Panc1 (cell line): ENCODE data around the gene ACIN1. TPM values are rescaled to one million over a fixed set of nuclear protein-coding genes. Genes with fewer than 3 reads are reported as not detected.

ENCODE experiments used
- ATAC-seq: fragments of 200-7000 bp; cut with Tn5 transposase; 2 replicates; pipeline ENCODE4 v1.9.1; 2020; ENCODE audit warnings: mild to moderate bottlenecking, moderate library complexity
- BruUV-seq: library from RNA; stranded (reverse); fragments of 400-500 nt; replicated peaks from 2 replicates; lab custom pipeline; 2021; lab: Mats Ljungman, UMichigan
- CTCF ChIA-PET: fragments of 300-600 bp; sonication (Branson Sonifier 250); formaldehyde crosslinking; loops from one replicate; lab custom pipeline; 2022; ENCODE audit warnings: antibody characterized with exemption; lab: Charles Lee
- POLR2A ChIA-PET: fragments of 300-600 bp; sonication (Branson Sonifier 250); formaldehyde crosslinking; loops from one replicate; lab custom pipeline; 2022; ENCODE audit warnings: antibody characterized with exemption; lab: Charles Lee
- DNase-seq: peaks from one replicate; pipeline ENCODE4 v3.0.0-alpha.2; 2010; ENCODE audit warnings: low read depth, low spot score
- H3K27ac ChIP-seq: 2 replicates; pipeline ENCODE4 v1.5.1; 2011; ENCODE audit warnings: mild to moderate bottlenecking, low read length, inconsistent platforms
- H3K27me3 ChIP-seq: fragments of 200-500 bp; sonication (Bioruptor generic); 2 replicates; pipeline ENCODE4 v1.6.0; 2014; ENCODE audit warnings: low read length, inconsistent platforms; ENCODE audit not compliant: control insufficient read depth, insufficient read depth
- H3K36me3 ChIP-seq: fragments of 200-500 bp; sonication (Bioruptor generic); 2 replicates; pipeline ENCODE4 v1.5.1; 2014; ENCODE audit warnings: inconsistent platforms, mild to moderate bottlenecking, low read length, moderate library complexity; ENCODE audit not compliant: control insufficient read depth, insufficient read depth
- H3K4me1 ChIP-seq: 2 replicates; pipeline ENCODE4 v1.5.1; 2011; ENCODE audit warnings: inconsistent platforms, mild to moderate bottlenecking, low read length, moderate library complexity; ENCODE audit not compliant: control insufficient read depth, insufficient read depth
- H3K4me3 ChIP-seq, 2 experiments: 2 replicates each; pipeline ENCODE4 v1.5.1; 2011 to 2012; ENCODE audit warnings: low read depth in 2 of 2, low read length in 2 of 2, mild to moderate bottlenecking in 2 of 2, inconsistent platforms in 1 of 2, moderate library complexity in 1 of 2
- H3K9me3 ChIP-seq: fragments of 200-500 bp; sonication (Bioruptor generic); 2 replicates; pipeline ENCODE4 v1.5.1; 2014; ENCODE audit warnings: low read depth, mild to moderate bottlenecking, inconsistent platforms, low read length, moderate library complexity; ENCODE audit not compliant: control insufficient read depth, insufficient read depth
- CTCF ChIP-seq: fragments of 450-650 bp; IDR thresholded peaks from 2 replicates; pipeline ENCODE4 v1.5.1; 2017; ENCODE audit warnings: mild to moderate bottlenecking
- POLR2AphosphoS5 ChIP-seq: IDR thresholded peaks from 2 replicates; pipeline ENCODE4 v1.6.1; 2012; ENCODE audit warnings: mild to moderate bottlenecking, low read depth, low read length, moderate library complexity
- REST ChIP-seq, 2 experiments: IDR thresholded peaks; 2 replicates each; pipeline ENCODE4 v1.6.1; 2011 to 2012; ENCODE audit warnings: low read depth in 2 of 2, control low read depth in 1 of 2, low read length in 1 of 2, mild to moderate bottlenecking in 1 of 2, moderate library complexity in 1 of 2; ENCODE audit not compliant: insufficient read depth in 1 of 2
- SIN3A ChIP-seq: IDR thresholded peaks from 2 replicates; pipeline ENCODE4 v1.6.1; 2012; ENCODE audit warnings: low read depth, mild to moderate bottlenecking, low read length, moderate library complexity, borderline replicate concordance; ENCODE audit not compliant: insufficient read depth
- TCF7L2 ChIP-seq: IDR thresholded peaks from 2 replicates; pipeline ENCODE4 v1.6.1; 2011; ENCODE audit warnings: mild to moderate bottlenecking, low read depth, low read length, inconsistent platforms
- in situ Hi-C: cut with HindIII; loops from 2 replicates; pipeline ENCODE4 v1.10.0; 2016; ENCODE audit warnings: low sequenced_read_pairs, low pct_unique_long_range_greater_than_20kb
- intact Hi-C: fragments of 100-400 bp; cut with micrococcal nuclease; formaldehyde crosslinking; loops from one replicate; pipeline ENCODE4 v1.10.0; 2022; ENCODE audit not compliant: unreplicated experiment
- total RNA-seq: library from RNA; stranded (reverse); gene quantifications from one replicate; pipeline ENCODE4 v1.2.1, GENCODE V29; 2021; ENCODE audit not compliant: unreplicated experiment

Gene ACIN1
- total RNA-seq, 1 experiment from 2014 or later: 162 TPM

- intact Hi-C loops (no loop called here), in situ Hi-C loops (no loop called here)
- ChIA-PET POLR2A (no interaction called here), CTCF (interaction anchor here (1.0 to 2.2 kb wide), 3 partner anchors 9 to 65 kb away, joined by 3 to 21 read pairs (median 15); partner anchors contain the start of gene PSMB11)
- Histone ChIP-seq H3K4me1 (no peaks in the 10 kb centered on the region; the same call in 1 of the 2 replicates), H3K4me3 (no peak overlapping the region), H3K36me3 (no peaks in the 10 kb centered on the region), H3K27ac (no peak overlapping the region), H3K9me3 (no peaks in the 10 kb centered on the region), H3K27me3 (no peaks in the 10 kb centered on the region)
- ATAC-seq (no peak), DNase-seq (no peak)
- TF ChIP-seq SIN3A (no peak), POLR2AphosphoS5 (no peak), CTCF (no peak), TCF7L2 (no peak), REST (IDR thresholded peaks at IDR 0.05; ENCODE audit: insufficient read depth in 1 of 2, low read depth in 2 of 2, low read length in 1 of 2) (no peak)
- BruUV-seq: no TSS peak
Observed at GRCh38 chr14:23051141-23052057, 43.5 kb downstream of the ACIN1 start.

GRCh38 chr14:23049011-23049410 is 45.9 kb downstream of the ACIN1 start:
- Histone ChIP-seq H3K36me3 (no peaks in the 10 kb centered on the region), H3K27ac (no peak overlapping the region), H3K9me3 (no peaks in the 10 kb centered on the region), H3K27me3 (no peaks in the 10 kb centered on the region), H3K4me3 (no peak overlapping the region), H3K4me1 (no peaks in the 10 kb centered on the region)
- TF ChIP-seq CTCF (no peak), POLR2AphosphoS5 (no peak), TCF7L2 (no peak), SIN3A (no peak), REST (IDR thresholded peaks at IDR 0.05; ENCODE audit: insufficient read depth in 1 of 2, low read depth in 2 of 2, low read length in 1 of 2) (no peak)
- intact Hi-C loops: no loop called here
- ATAC-seq: no peak
- ChIA-PET CTCF (no interaction called here), POLR2A (no interaction called here)
- no peak for DNase-seq
- in situ Hi-C loops: no loop called here
- no TSS peak for BruUV-seq
